Vagina (tissue), 2 donors: ENCODE data around the gene JSRP1. TPM values are rescaled to one million over a fixed set of nuclear protein-coding genes. Genes with fewer than 3 reads are reported as not detected.

Experiments used
- DNase-seq, 2 donors: peaks; one replicate each; pipeline ENCODE4 v3.0.0-alpha.2; 2017; ENCODE audit errors: extremely low spot score in 2 of 2
- H3K27ac ChIP-seq: fragments of 200-600 bp; sonication (generic); one replicate; pipeline ENCODE4 v1.5.1; 2019
- H3K27me3 ChIP-seq: fragments of 200-600 bp; sonication (generic); one replicate; pipeline ENCODE4 v1.5.1; 2019
- H3K36me3 ChIP-seq, 2 donors: fragments of 200-600 bp; sonication (generic); one replicate each; pipeline ENCODE4 v1.5.1; 2017 to 2019
- H3K4me1 ChIP-seq: fragments of 200-600 bp; sonication (generic); one replicate; pipeline ENCODE4 v1.5.1; 2019
- H3K4me3 ChIP-seq, 2 donors: fragments of 200-600 bp; sonication (generic); 1 replicate in 1 of 2; 2 replicates in 1 of 2; pipeline ENCODE4 v1.5.1; 2016 to 2019
- H3K9me3 ChIP-seq: fragments of 200-600 bp; sonication (generic); one replicate; pipeline ENCODE4 v1.5.1; 2019
- CTCF ChIP-seq, 3 experiments: fragments of 450-650 bp in 2 of 3; fragments of 200-600 bp in 1 of 3; sonication (generic) in 1 of 3; IDR thresholded peaks; one replicate each; pipeline ENCODE4 v1.5.1; 2017 to 2019; ENCODE audit warnings: antibody characterized with exemption in 3 of 3, mild to moderate bottlenecking in 2 of 3, moderate library complexity in 2 of 3
- POLR2A ChIP-seq, 2 donors: fragments of 450-650 bp; IDR thresholded peaks; one replicate each; pipeline ENCODE4 v1.6.1; 2017; ENCODE audit warnings: antibody characterized with exemption in 2 of 2, mild to moderate bottlenecking in 2 of 2, moderate library complexity in 2 of 2
- POLR2AphosphoS5 ChIP-seq, 2 donors: sonication (generic); formaldehyde crosslinking; IDR thresholded peaks; one replicate each; pipeline ENCODE4 v1.9.0; 2017; ENCODE audit warnings: antibody characterized with exemption in 2 of 2, mild to moderate bottlenecking in 2 of 2, low read depth in 1 of 2; ENCODE audit not compliant: insufficient read depth in 1 of 2
- intact Hi-C: fragments of 100-400 bp; cut with DNase I; formaldehyde crosslinking; loops from one replicate; pipeline ENCODE4 v1.15.1; 2023
- total RNA-seq: library from RNA; depleted of rRNA; stranded (reverse); fragments of >200 nt; gene quantifications from one replicate; pipeline ENCODE4 v1.2.3, GENCODE V29; 2016

JSRP1 gene
- total RNA-seq, 1 donor from 2014 or later = not detected

GRCh38 chr19:2276429-2276986 is 20.3 kb upstream of the JSRP1 start:
- DNase-seq = no peak
- TF ChIP-seq POLR2AphosphoS5 (IDR thresholded peaks at IDR 0.05; ENCODE audit: insufficient read depth in 1 of 2, low read depth in 1 of 2) (no peak), CTCF (IDR thresholded peaks at IDR 0.05) (no peak), POLR2A (IDR thresholded peaks at IDR 0.05) (no peak)
- Histone ChIP-seq H3K9me3 (no peaks in the 10 kb centered on the region), H3K36me3 (peaks cover 0 to 21% of the 10 kb centered on the region in 2 donors), H3K27ac (peak overlapping the region; percentile 18), H3K4me1 (peaks cover 52% of the 10 kb centered on the region), H3K4me3 (peak overlapping the region in 1 of 2 donors; percentile 16), H3K27me3 (no peaks in the 10 kb centered on the region)
- intact Hi-C loops = no loop called here

GRCh38 chr19:2275588-2276428 is 19.6 kb upstream of the JSRP1 start:
- no peak for TF ChIP-seq CTCF (IDR thresholded peaks at IDR 0.05)
- TF ChIP-seq POLR2AphosphoS5 (IDR thresholded peaks at IDR 0.05; ENCODE audit: insufficient read depth in 1 of 2, low read depth in 1 of 2) = no peak
- TF ChIP-seq POLR2A (IDR thresholded peaks at IDR 0.05) = no peak
- Histone ChIP-seq H3K36me3 (peaks cover 0 to 22% of the 10 kb centered on the region in 2 donors), H3K27me3 (no peaks in the 10 kb centered on the region), H3K9me3 (no peaks in the 10 kb centered on the region), H3K27ac (peak overlapping the region; percentile 18), H3K4me1 (peaks cover 59% of the 10 kb centered on the region), H3K4me3 (peak overlapping the region in 1 of 2 donors; percentile 16)
- intact Hi-C loops = no loop called here
- no peak for DNase-seq

GRCh38 chr19:2274931-2275535 is 18.8 kb upstream of the JSRP1 start:
- TF ChIP-seq POLR2AphosphoS5 (IDR thresholded peaks at IDR 0.05; ENCODE audit: insufficient read depth in 1 of 2, low read depth in 1 of 2) (peak in 1 of 2 donors; percentile 36), POLR2A (IDR thresholded peaks at IDR 0.05) (no peak), CTCF (IDR thresholded peaks at IDR 0.05) (peak; percentile 22 to 39 (median 34))
- Histone ChIP-seq H3K4me3 (no peak overlapping the region), H3K27ac (peak overlapping the region; percentile 27), H3K9me3 (no peaks in the 10 kb centered on the region), H3K36me3 (peaks cover 0 to 22% of the 10 kb centered on the region in 2 donors), H3K4me1 (peaks cover 59% of the 10 kb centered on the region), H3K27me3 (no peaks in the 10 kb centered on the region)
- DNase-seq = no peak
- intact Hi-C loops = loop anchor here (5.0 kb wide), 1 partner anchor 113 kb away; the partner anchor contains the start of gene DOT1L

- no peak for DNase-seq
- no peaks in the 10 kb centered on the region for H3K27me3 ChIP-seq
- H3K36me3 ChIP-seq = peaks cover 0 to 22% of the 10 kb centered on the region in 2 donors
- H3K27ac ChIP-seq = peak overlapping the region; percentile 99
- intact Hi-C loops = loop anchor here (5.0 kb wide), 1 partner anchor 112 kb away; the partner anchor contains the start of gene DOT1L
- peak overlapping the region; percentile 22 to 37 for H3K4me3 ChIP-seq
- no peak for TF ChIP-seq CTCF (IDR thresholded peaks at IDR 0.05)
- peaks cover 59% of the 10 kb centered on the region for H3K4me1 ChIP-seq
- H3K9me3 ChIP-seq = no peaks in the 10 kb centered on the region
Observed at GRCh38 chr19:2274185-2274711, 18.0 kb upstream of the JSRP1 start.
